Stimulated activated CD8-positive, alpha-beta memory T cell treated with anti-CD3 and anti-CD28 coated beads, Interleukin-7, amount 100 ng/mL, for 24 hours (primary cell): ENCODE data around the gene TEX53.

Source experiments
- DNase-seq: peaks from one replicate; pipeline ENCODE4 v3.0.0-alpha.2; 2020; ENCODE audit warnings: low read depth

The TEX53 gene

GRCh38 chr9:114633438-114634089 is 24.0 kb downstream of the TEX53 start:
- no peak for DNase-seq

DNA sequence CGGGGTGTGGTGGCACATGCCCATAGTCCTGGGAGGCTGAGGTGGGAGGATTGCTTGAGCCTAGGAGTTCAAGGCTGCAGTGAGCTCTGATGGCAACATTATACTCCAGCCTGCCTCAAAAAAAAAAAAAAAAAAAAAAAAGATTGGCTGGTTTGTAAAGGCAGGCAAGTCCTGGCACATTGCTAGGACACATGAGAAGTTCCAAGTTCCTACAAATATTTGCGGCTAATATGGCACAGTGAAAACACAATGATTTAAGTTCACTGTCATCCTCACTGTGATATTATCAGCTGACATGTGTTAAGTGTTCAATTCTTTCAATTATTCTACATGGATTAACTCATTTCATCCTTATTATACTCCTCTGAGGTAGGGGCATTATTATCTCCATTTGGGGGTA is 26.4 kb downstream of the TEX53 start:
- DNase-seq, result no peak

DNA sequence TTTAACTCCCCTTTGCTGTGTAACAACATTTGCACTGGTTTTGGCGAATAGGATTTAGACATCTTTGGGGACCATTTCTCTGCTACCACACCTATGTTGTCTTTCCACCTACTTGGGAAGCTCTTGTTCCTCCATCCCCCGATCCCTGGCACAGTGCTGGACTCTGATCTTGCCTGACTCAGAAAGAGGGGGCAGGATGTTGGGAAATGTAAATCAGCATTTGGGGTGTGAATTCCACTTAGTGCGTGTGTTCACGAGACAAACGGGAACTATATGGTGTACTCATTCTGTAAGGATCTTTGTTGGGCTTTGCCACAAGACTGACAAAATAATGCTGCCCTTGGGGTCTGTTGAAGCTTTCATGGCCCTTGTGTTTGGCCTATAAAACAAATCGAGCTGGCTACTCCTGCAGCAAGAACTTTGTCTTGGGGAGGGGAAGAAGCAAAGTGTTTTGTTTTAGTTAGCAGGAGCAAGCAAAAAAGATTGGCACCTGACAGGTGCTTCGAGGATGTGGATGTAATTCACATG is 28.0 kb downstream of the TEX53 start:
- DNase-seq, result no peak

GRCh38 chr9:114627553-114627952 is 30.1 kb downstream of the TEX53 start:
- no peak for DNase-seq

GRCh38 chr9:114626415-114627020 is 31.1 kb downstream of the TEX53 start:
- DNase-seq, result no peak

GRCh38 chr9:114624677-114625076 is 32.9 kb downstream of the TEX53 start:
- no peak for DNase-seq

DNA sequence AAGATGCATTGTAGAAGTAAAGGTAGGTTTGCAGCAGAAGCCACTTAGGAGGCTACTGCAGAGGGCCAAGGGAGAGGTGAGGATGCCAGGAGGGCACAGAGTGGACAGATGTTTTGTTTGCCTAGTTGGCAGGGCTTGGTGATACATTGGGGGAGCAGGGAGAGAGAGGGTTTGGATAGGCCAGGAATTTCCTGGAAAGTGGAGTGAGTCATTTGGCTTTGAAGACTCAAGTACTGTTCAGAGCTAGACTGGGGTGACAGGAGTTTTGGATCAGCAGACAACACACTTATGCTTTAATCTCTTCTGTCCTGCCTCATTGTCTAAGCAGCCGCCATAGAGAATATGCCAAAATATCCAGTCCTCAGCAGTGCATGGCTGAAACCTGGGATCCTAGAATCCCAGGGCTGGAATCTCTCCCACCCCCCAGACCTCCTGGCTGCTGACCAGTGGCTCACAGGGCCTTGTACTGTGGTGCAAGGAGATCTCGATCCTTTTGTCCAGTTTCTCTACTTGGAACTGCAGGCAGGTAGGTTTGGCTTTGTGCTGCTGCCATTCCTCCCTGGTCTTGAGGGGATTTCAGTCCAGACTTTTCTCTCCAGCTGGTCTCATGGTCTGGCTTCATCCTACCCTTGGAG is 35.5 kb downstream of the TEX53 start:
- DNase-seq, result no peak

DNA sequence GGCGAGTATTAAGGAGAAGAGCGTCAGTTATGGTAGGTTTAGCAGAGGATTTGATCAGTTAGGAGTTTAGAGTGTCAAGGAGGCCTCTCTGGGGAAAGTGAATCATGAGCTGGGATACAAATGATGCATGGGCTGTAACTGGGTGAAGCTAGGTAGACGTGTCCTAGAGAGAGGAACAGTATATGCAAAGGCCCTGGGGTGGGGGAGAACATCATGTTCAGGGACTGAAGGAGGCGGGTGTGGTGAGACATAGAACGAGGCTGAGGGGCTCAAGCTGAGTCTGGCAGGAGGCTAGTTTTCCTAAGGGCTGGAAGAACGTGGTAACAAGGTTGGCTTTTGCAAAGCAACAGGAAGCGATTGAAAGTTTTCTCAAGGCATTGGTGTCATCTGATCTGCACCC is 36.0 kb downstream of the TEX53 start:
- DNase-seq, result no peak

DNA sequence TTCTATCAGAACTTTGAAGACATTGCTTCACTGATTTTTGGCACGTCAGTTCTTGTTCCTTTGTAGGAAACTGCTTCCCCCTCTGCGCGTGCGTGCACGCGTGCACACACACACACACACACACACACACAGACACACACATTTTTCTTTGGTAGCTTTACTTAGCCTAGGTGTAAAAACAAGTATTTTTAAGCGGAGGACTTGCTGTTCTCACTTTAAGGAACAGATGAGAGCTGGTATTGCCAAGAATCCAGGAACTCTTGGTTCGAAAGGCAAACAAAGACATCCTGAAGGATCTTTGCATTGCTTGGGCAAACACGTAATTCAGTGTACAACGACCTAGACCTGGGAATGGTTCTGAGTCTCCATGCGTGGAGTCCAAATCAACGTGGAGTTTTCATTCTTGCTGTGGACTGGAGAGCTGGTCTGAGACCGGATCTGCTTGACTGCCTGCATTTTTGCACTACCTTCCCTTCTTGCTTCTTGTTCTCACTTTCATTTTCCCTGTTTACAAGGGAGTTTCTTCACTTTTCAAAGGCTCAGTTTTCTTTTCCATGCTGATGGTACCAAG is 38.3 kb downstream of the TEX53 start:
- no peak for DNase-seq

DNA sequence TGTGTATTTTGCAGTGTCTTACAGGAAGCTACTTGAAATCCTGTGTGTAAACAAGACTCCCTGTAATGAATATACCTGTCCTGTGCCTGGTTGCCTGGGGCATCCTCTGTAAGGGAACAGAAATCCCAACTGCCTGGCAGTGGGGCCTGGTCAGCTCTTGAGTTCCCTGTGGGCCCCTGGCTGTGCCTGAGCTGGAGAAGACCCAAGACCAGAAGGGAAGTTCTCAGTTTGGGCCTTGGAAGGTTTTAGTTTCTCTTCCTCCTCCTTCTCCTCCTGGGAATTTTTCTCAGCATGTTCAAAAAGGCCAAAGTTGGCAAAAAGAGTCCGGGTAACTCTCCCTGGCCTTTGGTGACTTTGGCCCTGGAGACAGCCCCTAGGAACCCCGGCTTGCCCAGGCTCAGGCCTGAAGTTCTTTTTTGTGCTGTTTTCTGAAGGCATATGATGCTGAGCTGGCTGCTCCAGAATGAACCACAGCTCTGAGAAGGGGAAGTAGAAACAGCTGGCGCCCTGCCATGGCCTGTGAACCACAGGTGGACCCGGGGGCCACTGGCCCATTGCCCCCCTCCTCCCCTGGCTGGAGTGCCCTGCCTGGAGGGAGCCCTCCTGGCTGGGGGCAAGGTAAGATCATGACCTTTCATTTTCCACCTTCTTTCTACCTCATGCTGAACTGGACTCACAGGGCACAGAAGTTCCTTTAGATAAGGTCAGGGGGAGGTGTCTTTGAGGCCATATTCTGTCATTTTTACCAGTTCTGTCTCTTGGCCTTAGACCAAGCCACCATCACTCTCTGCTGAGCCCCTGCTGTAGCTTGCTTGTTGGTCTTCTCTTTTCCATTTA is 40.7 kb downstream of the TEX53 start:
- DNase-seq, result no peak

- no peak for DNase-seq
Observed at GRCh38 chr9:114614373-114614772, 43.2 kb downstream of the TEX53 start.

GRCh38 chr9:114613919-114614318 is 43.7 kb downstream of the TEX53 start:
- DNase-seq, result no peak

DNA sequence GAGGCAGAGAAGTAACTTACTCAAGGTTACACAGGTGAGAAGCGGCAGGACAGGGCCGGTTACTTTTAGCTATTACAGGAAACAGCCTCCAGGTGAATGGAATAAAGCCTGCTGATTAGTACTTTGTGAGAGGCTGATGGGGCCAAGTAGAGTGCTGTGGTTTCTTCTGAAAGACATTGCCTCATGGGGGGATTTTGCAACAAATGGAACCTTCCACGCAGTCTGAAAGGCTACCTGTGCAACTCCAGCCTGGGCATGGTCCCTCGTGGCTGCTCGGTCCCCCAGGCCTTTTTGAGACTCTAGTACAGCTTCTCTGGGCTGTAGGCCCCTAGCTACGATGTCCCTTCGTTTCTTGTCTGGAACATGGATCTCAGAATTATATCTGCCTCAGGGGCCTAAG is 44.5 kb downstream of the TEX53 start:
- DNase-seq, result no peak

GRCh38 chr9:114612272-114612923 is 45.2 kb downstream of the TEX53 start:
- no peak for DNase-seq

- DNase-seq, result no peak
Observed at GRCh38 chr9:114611516-114612271, 45.9 kb downstream of the TEX53 start.

- DNase-seq, result no peak
Observed at GRCh38 chr9:114608525-114608796, 49.1 kb downstream of the TEX53 start.

DNA sequence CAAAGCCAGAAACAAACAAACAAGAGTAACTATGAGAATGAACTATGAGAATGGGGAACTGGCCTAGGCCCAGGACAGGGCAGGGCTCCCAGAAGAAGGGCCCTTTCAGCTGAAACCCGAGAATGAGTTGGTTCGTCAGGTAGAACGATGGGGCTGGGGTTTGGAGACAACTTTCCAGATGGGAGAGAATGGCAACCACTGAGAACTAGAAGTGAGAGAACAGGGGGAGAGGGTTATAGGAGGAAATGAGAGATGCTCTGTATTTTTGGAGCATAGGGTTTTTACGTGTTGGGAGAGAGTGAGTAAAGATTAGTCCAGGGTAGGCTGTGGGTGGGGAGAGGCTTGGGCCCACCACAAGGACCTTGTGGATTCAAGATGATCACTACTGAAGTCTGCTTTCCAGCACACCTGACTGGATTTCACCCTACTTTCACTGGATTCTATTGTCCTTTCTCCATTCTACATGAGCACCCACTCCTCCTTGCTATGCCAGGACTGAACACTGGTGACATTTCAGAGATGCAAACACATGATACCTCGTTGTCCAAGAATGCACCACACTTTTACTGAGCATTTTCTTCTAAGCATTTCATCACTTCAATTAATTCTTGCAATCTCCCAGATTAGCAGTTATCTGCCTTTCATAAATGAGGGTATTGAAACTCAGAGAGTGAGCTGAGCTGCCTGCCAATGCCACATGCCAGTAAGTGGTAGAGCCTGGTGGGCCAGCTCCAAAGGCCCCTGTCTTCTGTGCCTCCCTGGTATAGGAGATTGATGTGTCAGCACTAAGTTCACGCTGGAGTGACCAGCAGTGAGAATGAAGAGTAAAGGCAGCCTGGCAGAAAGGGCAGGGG is 49.7 kb downstream of the TEX53 start:
- DNase-seq, result no peak

- DNase-seq, result no peak
Observed at GRCh38 chr9:114606597-114607207, 50.9 kb downstream of the TEX53 start.
